ENCODE results near the gene CHRNA1. TPM values are rescaled to one million over a fixed set of nuclear protein-coding genes. Genes with fewer than 3 reads are reported as not detected.

CHRNA1 gene
- total and polyA plus RNA-seq, 10 of the 15 experiments (the other 5 are each of a cell fraction or from before 2014, with no cell fraction given), result 0.05 to 0.14 TPM; not detected in 8

DNA sequence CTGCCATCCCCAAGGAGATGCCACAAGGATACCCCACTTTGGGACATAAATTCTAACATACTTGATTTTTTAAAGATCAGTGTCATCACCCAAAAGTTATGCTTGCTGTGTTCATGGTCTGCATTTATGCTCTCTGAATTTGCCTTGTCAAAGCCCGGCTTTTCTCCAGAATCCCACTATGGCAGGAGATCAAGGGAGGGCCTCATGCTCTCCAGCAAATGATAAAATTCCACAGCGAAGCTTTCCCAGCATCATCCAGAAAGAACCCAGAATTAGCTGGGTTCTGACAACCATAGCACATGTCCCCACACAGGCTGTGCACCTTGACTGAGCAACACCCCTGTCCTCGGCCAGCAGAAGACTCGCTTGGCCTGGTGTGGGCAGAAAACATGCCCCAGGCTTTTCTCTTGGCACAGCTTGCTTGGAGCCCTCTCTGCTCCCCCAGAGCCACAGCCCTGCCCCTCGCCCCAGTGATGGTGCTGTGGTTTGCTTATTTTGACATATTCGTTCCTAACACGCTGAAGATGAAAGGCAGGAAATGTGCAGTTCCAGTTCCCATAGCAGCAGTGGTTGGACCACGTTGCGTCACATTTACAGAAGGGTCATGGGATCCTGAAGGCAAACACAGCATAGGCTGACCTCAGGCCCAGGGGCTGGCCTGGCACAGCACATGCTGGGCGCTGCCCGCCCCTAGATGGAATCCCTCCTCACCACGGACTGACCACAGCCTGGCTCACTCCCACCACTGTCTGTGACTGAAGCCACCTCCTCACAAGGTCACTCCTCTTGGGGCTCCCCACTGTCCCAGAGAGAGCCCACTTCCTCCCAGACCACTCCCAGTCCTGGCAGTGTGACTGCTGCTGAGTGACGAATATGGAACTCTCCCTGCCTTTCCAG, 14.1 kb upstream of the CHRNA1 start (continued):
- TF ChIP-seq, protein P1, sequence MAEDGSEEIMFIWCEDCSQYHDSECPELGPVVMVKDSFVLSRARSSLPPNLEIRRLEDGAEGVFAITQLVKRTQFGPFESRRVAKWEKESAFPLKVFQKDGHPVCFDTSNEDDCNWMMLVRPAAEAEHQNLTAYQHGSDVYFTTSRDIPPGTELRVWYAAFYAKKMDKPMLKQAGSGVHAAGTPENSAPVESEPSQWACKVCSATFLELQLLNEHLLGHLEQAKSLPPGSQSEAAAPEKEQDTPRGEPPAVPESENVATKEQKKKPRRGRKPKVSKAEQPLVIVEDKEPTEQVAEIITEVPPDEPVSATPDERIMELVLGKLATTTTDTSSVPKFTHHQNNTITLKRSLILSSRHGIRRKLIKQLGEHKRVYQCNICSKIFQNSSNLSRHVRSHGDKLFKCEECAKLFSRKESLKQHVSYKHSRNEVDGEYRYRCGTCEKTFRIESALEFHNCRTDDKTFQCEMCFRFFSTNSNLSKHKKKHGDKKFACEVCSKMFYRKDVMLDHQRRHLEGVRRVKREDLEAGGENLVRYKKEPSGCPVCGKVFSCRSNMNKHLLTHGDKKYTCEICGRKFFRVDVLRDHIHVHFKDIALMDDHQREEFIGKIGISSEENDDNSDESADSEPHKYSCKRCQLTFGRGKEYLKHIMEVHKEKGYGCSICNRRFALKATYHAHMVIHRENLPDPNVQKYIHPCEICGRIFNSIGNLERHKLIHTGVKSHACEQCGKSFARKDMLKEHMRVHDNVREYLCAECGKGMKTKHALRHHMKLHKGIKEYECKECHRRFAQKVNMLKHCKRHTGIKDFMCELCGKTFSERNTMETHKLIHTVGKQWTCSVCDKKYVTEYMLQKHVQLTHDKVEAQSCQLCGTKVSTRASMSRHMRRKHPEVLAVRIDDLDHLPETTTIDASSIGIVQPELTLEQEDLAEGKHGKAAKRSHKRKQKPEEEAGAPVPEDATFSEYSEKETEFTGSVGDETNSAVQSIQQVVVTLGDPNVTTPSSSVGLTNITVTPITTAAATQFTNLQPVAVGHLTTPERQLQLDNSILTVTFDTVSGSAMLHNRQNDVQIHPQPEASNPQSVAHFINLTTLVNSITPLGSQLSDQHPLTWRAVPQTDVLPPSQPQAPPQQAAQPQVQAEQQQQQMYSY (CRISPR knock-in tag; IDR thresholded peaks at IDR 0.05), result no peak
- TF ChIP-seq ZNF24 (IDR thresholded peaks at IDR 0.05) (no peak), BCL11A (IDR thresholded peaks at IDR 0.05; ENCODE audit: low read depth, low read length) (no peak), NFYA (IDR thresholded peaks at IDR 0.05; ENCODE audit: borderline replicate concordance, low read depth, low read length) (no peak), TCF12 (IDR thresholded peaks at IDR 0.05; ENCODE audit: low read depth, low read length) (no peak), RUNX3 (IDR thresholded peaks at IDR 0.05; ENCODE audit: low read length) (peak; percentile 84), IKZF1 (conservative IDR thresholded peaks at IDR 0.05) (peak; percentile 73), DPF2 (IDR thresholded peaks at IDR 0.05) (peak; percentile 77; the same call in 1 of the 2 replicates), GATAD2B (conservative IDR thresholded peaks at IDR 0.05; ENCODE audit: low read depth) (0 out of 2 replicates have a peak, but pooled peaks have one; percentile 46), ZZZ3 (IDR thresholded peaks at IDR 0.05; ENCODE audit: control insufficient read depth, insufficient read length, low read depth) (no peak)
- TF ChIP-seq, protein P2, sequence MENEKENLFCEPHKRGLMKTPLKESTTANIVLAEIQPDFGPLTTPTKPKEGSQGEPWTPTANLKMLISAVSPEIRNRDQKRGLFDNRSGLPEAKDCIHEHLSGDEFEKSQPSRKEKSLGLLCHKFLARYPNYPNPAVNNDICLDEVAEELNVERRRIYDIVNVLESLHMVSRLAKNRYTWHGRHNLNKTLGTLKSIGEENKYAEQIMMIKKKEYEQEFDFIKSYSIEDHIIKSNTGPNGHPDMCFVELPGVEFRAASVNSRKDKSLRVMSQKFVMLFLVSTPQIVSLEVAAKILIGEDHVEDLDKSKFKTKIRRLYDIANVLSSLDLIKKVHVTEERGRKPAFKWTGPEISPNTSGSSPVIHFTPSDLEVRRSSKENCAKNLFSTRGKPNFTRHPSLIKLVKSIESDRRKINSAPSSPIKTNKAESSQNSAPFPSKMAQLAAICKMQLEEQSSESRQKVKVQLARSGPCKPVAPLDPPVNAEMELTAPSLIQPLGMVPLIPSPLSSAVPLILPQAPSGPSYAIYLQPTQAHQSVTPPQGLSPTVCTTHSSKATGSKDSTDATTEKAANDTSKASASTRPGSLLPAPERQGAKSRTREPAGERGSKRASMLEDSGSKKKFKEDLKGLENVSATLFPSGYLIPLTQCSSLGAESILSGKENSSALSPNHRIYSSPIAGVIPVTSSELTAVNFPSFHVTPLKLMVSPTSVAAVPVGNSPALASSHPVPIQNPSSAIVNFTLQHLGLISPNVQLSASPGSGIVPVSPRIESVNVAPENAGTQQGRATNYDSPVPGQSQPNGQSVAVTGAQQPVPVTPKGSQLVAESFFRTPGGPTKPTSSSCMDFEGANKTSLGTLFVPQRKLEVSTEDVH (IDR thresholded peaks at IDR 0.05; ENCODE audit: low read depth, partially characterized antibody), result no peak
- TF ChIP-seq, protein P3, sequence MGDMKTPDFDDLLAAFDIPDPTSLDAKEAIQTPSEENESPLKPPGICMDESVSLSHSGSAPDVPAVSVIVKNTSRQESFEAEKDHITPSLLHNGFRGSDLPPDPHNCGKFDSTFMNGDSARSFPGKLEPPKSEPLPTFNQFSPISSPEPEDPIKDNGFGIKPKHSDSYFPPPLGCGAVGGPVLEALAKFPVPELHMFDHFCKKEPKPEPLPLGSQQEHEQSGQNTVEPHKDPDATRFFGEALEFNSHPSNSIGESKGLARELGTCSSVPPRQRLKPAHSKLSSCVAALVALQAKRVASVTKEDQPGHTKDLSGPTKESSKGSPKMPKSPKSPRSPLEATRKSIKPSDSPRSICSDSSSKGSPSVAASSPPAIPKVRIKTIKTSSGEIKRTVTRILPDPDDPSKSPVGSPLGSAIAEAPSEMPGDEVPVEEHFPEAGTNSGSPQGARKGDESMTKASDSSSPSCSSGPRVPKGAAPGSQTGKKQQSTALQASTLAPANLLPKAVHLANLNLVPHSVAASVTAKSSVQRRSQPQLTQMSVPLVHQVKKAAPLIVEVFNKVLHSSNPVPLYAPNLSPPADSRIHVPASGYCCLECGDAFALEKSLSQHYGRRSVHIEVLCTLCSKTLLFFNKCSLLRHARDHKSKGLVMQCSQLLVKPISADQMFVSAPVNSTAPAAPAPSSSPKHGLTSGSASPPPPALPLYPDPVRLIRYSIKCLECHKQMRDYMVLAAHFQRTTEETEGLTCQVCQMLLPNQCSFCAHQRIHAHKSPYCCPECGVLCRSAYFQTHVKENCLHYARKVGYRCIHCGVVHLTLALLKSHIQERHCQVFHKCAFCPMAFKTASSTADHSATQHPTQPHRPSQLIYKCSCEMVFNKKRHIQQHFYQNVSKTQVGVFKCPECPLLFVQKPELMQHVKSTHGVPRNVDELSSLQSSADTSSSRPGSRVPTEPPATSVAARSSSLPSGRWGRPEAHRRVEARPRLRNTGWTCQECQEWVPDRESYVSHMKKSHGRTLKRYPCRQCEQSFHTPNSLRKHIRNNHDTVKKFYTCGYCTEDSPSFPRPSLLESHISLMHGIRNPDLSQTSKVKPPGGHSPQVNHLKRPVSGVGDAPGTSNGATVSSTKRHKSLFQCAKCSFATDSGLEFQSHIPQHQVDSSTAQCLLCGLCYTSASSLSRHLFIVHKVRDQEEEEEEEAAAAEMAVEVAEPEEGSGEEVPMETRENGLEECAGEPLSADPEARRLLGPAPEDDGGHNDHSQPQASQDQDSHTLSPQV (IDR thresholded peaks at IDR 0.05), result no peak
- TF ChIP-seq, protein P4, sequence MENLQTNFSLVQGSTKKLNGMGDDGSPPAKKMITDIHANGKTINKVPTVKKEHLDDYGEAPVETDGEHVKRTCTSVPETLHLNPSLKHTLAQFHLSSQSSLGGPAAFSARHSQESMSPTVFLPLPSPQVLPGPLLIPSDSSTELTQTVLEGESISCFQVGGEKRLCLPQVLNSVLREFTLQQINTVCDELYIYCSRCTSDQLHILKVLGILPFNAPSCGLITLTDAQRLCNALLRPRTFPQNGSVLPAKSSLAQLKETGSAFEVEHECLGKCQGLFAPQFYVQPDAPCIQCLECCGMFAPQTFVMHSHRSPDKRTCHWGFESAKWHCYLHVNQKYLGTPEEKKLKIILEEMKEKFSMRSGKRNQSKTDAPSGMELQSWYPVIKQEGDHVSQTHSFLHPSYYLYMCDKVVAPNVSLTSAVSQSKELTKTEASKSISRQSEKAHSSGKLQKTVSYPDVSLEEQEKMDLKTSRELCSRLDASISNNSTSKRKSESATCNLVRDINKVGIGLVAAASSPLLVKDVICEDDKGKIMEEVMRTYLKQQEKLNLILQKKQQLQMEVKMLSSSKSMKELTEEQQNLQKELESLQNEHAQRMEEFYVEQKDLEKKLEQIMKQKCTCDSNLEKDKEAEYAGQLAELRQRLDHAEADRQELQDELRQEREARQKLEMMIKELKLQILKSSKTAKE (IDR thresholded peaks at IDR 0.05; ENCODE audit: low read depth, poor library complexity, severe bottlenecking), result no peak
- TF ChIP-seq, protein P5, sequence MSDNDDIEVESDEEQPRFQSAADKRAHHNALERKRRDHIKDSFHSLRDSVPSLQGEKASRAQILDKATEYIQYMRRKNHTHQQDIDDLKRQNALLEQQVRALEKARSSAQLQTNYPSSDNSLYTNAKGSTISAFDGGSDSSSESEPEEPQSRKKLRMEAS (IDR thresholded peaks at IDR 0.05; ENCODE audit: low read depth, low read length), result no peak; the same call in 1 of the 2 replicates
